PC-9 (cell line): Measurements from ENCODE around the gene DUSP14.

Experiments
- CTCF ChIP-seq: fragments of 200-600 bp; sonication (generic); conservative IDR thresholded peaks from 2 replicates; pipeline ENCODE4 v1.6.1; 2017; ENCODE audit warnings: mixed run types, antibody characterized with exemption, mild to moderate bottlenecking, moderate library complexity
- EZH2 ChIP-seq: fragments of 200-600 bp; sonication (generic); IDR thresholded peaks from 2 replicates; pipeline ENCODE4 v1.8.0; 2017; ENCODE audit warnings: antibody characterized with exemption, low read depth

DNA sequence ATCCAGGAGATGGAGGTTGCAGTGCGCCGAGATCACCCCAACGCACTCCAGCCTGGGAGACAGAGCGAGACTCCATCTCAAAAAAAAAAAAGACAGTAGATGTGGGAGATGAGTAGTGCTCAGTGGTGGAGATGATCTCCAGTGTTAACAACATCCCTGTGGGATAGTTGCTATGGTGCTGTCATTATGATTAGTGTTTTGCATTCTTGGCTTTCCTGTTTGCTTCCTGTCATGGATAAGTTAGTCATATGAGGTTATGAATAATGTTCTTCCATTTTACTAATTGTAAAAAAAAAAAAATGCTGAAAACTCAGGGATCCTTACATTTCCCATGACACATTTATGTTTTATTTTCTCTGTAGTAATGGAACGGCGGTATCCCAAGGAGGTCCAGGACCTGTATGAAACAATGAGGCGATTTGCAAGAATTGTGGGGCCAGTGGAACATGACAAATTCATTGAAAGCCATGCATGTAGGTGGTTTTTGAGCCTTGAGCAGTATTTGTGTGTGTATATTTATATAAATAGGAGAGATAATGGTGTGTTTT, 24.5 kb upstream of the DUSP14 start:
- TF ChIP-seq CTCF (no peak), EZH2 (no peak)
